ENCODE data around the gene ZNF831.

The ZNF831 gene

GRCh38 chr20:59157531-59157930 is 6.1 kb upstream of the ZNF831 start:
- DNase-seq (ENCODE audit: low read depth): no peak

GRCh38 chr20:59157961-59158541 is 5.6 kb upstream of the ZNF831 start:
- DNase-seq (ENCODE audit: low read depth): no peak

- no peak for DNase-seq (ENCODE audit: low read depth)
These were observed 4.9 kb upstream of the ZNF831 start for GRCh38 chr20:59158673-59159072.

- no peak for DNase-seq (ENCODE audit: low read depth)
These were observed 4.5 kb upstream of the ZNF831 start for GRCh38 chr20:59159091-59159490.

GRCh38 chr20:59159493-59160376 is 3.9 kb upstream of the ZNF831 start:
- DNase-seq (ENCODE audit: low read depth): no peak

GRCh38 chr20:59160389-59161115 is 3.1 kb upstream of the ZNF831 start:
- DNase-seq (ENCODE audit: low read depth): no peak

- DNase-seq (ENCODE audit: low read depth): no peak
These were observed 1.9 kb upstream of the ZNF831 start for GRCh38 chr20:59161721-59162120.

GRCh38 chr20:59164686-59165391 is 1.2 kb downstream of the ZNF831 start:
- no peak for DNase-seq (ENCODE audit: low read depth)

- no peak for DNase-seq (ENCODE audit: low read depth)
These were observed 1.8 kb downstream of the ZNF831 start for GRCh38 chr20:59165396-59165795.

GRCh38 chr20:59165891-59166709 is 2.5 kb downstream of the ZNF831 start:
- DNase-seq (ENCODE audit: low read depth): no peak

- DNase-seq (ENCODE audit: low read depth): no peak
These were observed 7.1 kb downstream of the ZNF831 start for GRCh38 chr20:59170406-59171349.

GRCh38 chr20:59171986-59172385 is 8.4 kb downstream of the ZNF831 start:
- DNase-seq (ENCODE audit: low read depth): no peak

- DNase-seq (ENCODE audit: low read depth): no peak
These were observed 10.4 kb downstream of the ZNF831 start for GRCh38 chr20:59173938-59174491.

GRCh38 chr20:59175002-59175401 is 11.4 kb downstream of the ZNF831 start:
- no peak for DNase-seq (ENCODE audit: low read depth)

GRCh38 chr20:59175861-59176260 is 12.2 kb downstream of the ZNF831 start:
- DNase-seq (ENCODE audit: low read depth): no peak

- no peak for DNase-seq (ENCODE audit: low read depth)
These were observed 13.2 kb downstream of the ZNF831 start for GRCh38 chr20:59176812-59177211.

GRCh38 chr20:59177266-59178250 is 13.9 kb downstream of the ZNF831 start:
- DNase-seq (ENCODE audit: low read depth): no peak

- DNase-seq (ENCODE audit: low read depth): no peak
These were observed 15.5 kb downstream of the ZNF831 start for GRCh38 chr20:59178983-59179595.
